AG08396 (cell line): Measurements from ENCODE around the gene MEIOSIN.

Experiments
- DNase-seq: peaks from one replicate; pipeline ENCODE4 v3.0.0; 2012; ENCODE audit warnings: low spot score, mixed read lengths

MEIOSIN gene

GRCh38 chr19:45765702-45766295 is 32.6 kb downstream of the MEIOSIN start:
- no peak for DNase-seq

- DNase-seq = no peak
Measured at GRCh38 chr19:45766296-45766868, 33.1 kb downstream of the MEIOSIN start.

DNA sequence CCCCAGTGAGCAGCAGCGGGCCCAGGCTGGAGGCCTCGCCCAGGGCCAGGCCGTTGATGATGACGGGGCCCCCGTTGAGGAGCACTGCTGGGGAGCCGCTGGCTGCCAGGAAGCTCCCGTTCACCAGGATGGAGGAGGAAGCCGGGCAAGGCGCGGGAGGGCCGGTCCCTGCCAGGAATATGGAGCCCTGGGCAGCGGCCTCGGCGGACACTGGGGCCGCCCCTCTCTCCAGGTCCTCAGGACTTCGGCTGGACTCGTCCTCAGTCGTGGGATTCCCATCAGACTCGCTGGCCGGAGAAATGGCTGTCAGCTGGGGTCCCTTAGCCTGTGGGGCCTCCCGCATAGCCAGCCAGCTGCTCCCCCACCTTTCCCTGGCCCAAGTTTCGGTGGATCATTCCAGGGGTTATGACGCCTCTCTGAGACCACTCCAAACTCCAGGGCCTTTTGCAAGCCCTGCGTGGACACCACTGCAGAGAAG is 33.7 kb downstream of the MEIOSIN start:
- peak; percentile 59 for DNase-seq

DNA sequence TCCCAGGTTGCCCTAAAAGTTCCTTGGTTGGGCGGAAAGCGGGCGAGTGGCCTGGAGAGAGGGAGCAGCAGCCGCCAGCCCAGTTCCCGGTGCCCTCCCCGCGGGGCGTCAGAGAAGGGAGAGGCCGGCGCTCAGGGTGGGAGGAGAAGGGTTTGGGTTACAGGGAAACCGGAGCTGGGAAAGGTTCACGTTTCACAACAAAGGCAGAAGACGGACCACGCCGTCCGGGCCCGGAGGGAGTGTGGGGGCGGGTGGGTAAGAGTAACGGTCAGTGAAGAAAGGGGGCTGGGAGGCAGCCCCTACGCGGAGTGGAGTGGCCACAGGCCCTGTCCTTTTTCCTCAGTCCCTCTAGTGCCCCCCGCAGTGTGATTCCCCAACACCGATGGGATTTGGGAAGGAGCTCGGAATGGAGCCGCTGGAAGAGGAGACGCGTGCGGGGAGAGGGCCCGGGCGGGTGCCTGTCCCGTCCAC is 34.2 kb downstream of the MEIOSIN start:
- DNase-seq = peak; percentile 85

DNA sequence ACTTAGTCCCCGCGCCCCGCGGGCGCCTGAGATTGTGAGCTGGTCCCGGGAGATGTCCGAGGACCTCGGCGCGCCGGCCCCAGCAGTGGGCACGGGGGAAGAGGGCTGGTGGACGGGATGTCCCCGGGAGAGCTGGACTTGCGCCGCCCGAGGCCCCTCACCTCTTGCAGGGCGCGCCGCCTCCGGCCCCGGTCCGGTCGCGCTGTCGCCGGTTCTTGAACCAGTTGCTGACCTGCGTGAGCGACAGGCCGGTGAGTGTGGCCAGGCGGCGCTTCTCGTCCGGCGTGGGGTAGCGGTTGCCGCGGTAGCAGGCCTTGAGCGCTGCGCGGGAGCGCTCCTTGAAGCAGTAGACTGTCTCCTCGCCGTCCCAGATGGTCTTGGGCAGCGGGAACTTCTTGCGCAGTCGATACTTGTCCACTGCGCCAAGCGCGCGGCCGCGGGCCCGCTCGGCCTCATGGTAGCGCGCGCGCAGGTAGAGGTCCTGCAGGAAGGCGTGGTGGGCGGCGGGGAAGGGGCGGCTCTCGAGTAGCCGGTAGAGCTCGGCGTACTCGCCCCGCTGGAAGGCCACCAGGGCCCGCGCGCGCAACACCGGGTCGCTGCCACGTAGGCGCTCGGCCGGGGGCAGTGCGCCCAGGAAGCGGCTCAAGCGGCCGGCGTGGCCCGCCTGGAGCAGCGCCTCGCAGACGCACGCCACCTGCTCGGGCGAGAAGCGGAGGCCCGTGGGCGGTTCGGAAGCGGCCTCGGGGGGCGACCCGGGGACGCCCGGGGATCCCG is 34.8 kb downstream of the MEIOSIN start:
- peak; percentile 58 for DNase-seq

DNA sequence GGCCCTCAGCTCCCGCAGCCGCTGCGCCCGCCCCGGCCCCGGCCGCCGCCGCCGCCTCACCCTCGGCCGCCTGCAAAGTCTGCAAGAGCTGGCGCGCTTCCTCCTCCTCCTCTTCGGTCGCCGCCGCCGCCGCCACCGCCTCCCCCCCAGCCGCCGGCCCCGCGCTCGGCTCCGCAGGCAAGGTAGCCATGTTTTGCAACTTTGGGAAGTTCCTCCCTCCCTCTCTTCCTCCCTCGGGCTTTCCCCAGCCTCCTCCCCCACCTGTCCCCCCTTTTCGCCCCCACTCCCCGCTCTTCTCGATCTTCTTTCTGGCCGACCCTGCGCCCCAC is 35.4 kb downstream of the MEIOSIN start:
- peak; percentile 54 for DNase-seq

DNA sequence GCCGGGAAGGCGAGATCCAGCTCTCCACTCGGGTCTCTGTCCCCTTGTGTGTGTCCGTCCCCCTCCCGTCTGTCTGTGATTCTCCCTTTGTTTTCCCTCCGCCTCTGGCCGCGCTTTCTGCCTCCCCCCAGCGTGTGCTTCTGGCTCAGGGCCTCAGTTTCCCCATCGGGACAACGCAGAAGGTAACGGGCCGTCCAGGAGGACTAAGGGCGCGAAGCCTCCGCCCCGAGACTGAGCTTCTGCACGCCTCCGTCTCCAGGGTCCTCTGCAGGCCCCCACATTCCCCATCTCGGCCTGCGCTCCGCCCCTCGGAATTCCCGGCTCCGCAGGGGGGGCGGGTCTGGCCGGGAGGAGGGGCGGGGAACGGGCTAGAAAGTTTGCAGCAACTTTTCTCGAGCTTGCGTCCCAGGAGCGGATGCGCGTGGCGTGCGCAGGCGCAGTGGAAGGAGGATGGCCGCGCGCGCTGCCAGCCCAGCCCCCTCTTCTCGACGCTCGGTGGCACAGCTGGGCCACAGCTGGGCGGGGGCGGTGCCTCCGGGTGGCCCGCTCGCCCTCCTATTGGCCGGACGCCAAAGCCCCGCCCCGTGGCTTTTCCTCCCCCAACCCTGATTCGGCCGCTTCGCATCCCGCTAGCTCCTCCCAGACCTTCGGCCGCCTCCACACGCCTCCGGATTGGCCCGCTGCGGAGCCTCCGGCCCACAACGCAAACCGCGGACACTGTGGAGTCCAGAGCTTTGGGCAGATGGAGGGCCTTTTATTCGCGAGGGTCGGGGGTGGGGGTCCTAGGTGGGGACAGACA is 35.9 kb downstream of the MEIOSIN start, which contains the start of gene SIX5:
TSS of gene SIX5 (minus strand) at position 269 of the 799 bp plus-strand sequence. CDS start 408 bp downstream, outside the sequence.
- peak; percentile 99 for DNase-seq

DNA sequence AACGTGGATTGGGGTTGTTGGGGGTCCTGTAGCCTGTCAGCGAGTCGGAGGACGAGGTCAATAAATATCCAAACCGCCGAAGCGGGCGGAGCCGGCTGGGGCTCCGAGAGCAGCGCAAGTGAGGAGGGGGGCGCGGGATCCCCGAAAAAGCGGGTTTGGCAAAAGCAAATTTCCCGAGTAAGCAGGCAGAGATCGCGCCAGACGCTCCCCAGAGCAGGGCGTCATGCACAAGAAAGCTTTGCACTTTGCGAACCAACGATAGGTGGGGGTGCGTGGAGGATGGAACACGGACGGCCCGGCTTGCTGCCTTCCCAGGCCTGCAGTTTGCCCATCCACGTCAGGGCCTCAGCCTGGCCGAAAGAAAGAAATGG is 36.6 kb downstream of the MEIOSIN start:
- no peak for DNase-seq

GRCh38 chr19:45770192-45771101 is 37.2 kb downstream of the MEIOSIN start:
- DNase-seq = peak; percentile 98

DNA sequence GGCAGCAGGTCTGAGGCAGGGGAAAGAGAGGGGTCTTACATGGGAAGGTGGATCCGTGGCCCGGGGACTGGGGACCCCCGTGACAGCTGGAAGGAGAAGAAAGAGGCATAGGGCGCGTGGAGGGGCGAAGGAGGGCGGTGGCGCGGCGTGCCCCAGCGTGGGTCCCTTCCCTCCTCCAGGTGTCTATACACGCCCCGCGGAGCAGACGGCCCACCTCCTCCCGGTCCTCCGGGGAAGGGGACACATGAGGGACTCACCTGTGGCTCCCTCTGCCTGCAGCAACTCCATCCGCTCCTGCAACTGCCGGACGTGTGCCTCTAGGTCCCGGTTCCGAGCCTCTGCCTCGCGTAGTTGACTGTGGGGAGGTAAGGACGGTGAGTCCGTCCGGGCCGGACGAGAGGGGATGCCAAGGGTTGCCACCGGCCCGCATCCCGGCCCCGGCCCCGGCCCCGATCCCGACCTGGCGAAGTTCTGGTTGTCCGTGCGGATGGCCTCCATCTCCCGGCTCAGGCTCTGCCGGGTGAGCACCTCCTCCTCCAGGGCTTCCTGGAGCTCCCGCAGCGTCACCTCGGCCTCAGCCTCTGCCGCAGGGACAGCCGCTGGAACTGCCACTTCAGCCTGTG is 38.2 kb downstream of the MEIOSIN start:
- DNase-seq = no peak

GRCh38 chr19:45772130-45772840 is 39.0 kb downstream of the MEIOSIN start:
- DNase-seq = no peak

- no peak for DNase-seq
Measured at GRCh38 chr19:45772912-45773311, 39.7 kb downstream of the MEIOSIN start.

GRCh38 chr19:45773384-45773783 is 40.1 kb downstream of the MEIOSIN start:
- DNase-seq = no peak

DNA sequence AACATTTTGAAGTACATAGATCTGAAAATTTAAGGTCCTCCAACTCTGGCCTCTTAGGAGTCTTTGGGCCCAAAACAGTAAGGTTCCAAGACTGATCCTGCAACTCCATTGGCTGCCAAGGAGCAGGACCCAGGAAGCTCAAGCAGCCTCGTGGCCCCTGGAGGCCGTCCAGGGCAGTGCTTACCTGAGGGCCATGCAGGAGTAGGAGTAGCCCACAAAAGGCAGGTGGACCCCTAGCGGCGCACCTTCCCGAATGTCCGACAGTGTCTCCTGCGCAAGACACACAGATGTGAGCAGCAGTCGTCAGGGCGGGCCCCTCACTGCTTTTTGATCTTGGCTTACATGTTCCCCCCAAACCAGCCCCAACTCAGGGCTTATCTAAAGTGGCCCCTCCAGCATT is 41.5 kb downstream of the MEIOSIN start:
- DNase-seq = no peak

DNA sequence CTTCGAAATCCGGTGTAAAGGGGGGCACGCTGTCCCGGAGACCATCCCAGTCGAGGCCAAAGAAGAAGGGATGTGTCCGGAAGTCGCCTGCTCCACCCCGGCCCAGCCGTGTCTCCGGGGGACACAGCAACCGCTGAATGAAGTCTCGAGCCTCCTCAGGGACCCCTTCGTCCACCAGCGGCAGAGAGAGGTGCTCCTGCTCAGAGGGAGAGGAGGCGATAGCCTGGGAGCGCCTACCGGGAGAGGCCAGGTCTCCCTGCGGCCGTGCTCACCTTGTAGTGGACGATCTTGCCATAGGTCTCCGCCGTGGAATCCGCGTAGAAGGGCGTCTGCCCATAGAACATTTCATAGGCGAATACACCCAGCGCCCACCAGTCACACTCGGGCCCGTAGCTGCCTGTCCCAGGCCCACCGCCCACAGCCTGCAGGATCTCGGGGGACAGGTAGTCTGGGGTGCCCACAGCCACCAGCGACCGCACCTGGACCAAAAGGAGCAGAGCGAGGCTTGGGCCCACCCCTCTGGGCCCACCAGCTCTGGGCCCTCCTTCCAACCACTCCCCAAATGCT is 44.2 kb downstream of the MEIOSIN start:
- no peak for DNase-seq

DNA sequence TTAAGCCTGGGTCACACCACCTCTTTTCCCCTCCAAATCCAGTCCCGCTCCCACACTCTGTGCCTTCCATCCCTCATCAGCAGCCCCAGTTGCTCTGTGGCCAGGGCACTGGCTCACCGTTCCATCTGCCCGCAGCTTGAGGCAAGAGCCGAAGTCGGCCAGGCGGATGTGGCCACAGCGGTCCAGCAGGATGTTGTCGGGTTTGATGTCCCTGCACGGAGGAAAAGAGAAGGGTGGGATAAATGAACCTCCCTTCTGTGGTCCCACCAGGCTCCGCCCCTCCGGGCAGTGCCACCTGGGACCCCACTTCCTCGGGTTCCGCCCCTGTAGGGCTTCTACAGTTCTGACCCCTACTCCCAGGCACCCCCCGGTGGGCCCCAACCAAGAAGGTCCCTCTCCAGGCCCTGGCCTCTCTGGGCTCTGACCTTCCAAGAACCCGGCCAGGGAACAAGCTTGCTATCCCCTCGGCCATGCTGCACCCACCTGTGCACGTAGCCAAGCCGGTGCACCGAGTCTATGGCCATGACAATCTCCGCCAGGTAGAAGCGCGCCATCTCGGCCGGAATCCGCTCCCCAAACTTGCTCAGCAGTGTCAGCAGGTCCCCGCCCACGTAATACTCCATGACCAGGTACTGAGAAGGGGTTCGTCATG is 44.9 kb downstream of the MEIOSIN start:
- no peak for DNase-seq

GRCh38 chr19:45779231-45780145 is 46.2 kb downstream of the MEIOSIN start:
- DNase-seq = peak; percentile 75

DNA sequence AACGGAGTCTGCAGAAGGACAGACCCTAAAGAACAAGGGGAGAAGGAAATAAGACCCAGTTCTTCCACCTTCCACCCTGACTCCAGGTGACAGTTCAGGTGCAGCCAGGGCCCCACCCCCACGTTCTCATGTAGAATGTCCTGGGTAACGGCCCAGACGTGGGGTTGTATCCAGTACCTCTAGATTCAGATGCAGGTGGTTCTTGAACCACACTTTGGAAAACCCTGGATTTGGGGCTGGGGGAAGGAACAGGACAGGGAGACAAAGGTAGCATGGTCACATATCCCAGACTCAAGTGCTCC is 46.9 kb downstream of the MEIOSIN start:
- no peak for DNase-seq
